K562 (cell line): Measurements from ENCODE around the gene SPAG9. TPM values are rescaled to one million over a fixed set of nuclear protein-coding genes. Genes with fewer than 3 reads are reported as not detected.

Experiments used
- ATAC-seq: fragments of 200-7000 bp; cut with Tn5 transposase; 3 replicates; pipeline ENCODE4 v1.9.1; 2020; ENCODE audit warnings: moderate library complexity
- BruUV-seq: library from RNA; stranded (reverse); fragments of 400-500 nt; replicated peaks from 2 replicates; lab custom pipeline; 2021; lab: Mats Ljungman, UMichigan
- CTCF ChIA-PET: fragments of 300-600 bp; formaldehyde crosslinking; extraction: SDS; loops from one replicate; lab custom pipeline; 2021; ENCODE audit warnings: low intra/inter-chr PET ratio; lab: Yijun Ruan, JAX
- POLR2A ChIA-PET: fragments of 300-600, 350-650 bp; sonication (Branson Sonifier 250); formaldehyde crosslinking; extraction: SDS; loops from one replicate; lab custom pipeline; 2021; ENCODE audit warnings: antibody characterized with exemption, inconsistent platforms; lab: Yijun Ruan, JAX
- DNase-seq, 4 experiments: peaks; one replicate each; pipeline versions ENCODE4 v3.0.0 to v3.0.0-alpha.2; 2011 to 2018; ENCODE audit warnings: low spot score in 3 of 4, mixed read lengths in 3 of 4; ENCODE audit errors: extremely low read depth in 1 of 4
- FAIRE-seq: peaks from 2 replicates; lab custom pipeline; 2011; peaks lifted over from hg19 to GRCh38; lab: Jason Lieb, UNC
- H2AFZ ChIP-seq: 2 replicates; pipeline ENCODE4 v1.6.0; 2011; ENCODE audit warnings: low read depth, low read length, control low read depth, inconsistent platforms
- H3K27ac ChIP-seq: fragments of 200-600 bp; 3 replicates; pipeline ENCODE4 v1.8.0; 2011; ENCODE audit warnings: low read depth, mild to moderate bottlenecking, control low read depth, inconsistent platforms, low read length, moderate library complexity, mixed read lengths; ENCODE audit errors: extremely low read depth
- H3K27me3 ChIP-seq, 2 experiments: fragments of 300-600 bp in 1 of 2; 2 replicates in 1 of 2; 3 replicates in 1 of 2; pipeline versions ENCODE4 v1.6.0 to v1.8.0; 2011; ENCODE audit warnings: inconsistent platforms in 2 of 2, low read length in 2 of 2, mild to moderate bottlenecking in 1 of 2, mixed read lengths in 1 of 2, moderate library complexity in 1 of 2; ENCODE audit not compliant: control insufficient read depth in 2 of 2, insufficient read depth in 2 of 2
- H3K36me3 ChIP-seq: fragments of 300-600 bp; 3 replicates; pipeline ENCODE4 v1.8.0; 2011; ENCODE audit warnings: mild to moderate bottlenecking, low read length, inconsistent platforms; ENCODE audit not compliant: control insufficient read depth, insufficient read depth
- H3K4me1 ChIP-seq, 2 experiments: fragments of 200-600 bp in 1 of 2; replicated peaks in 1 of 2; 2 replicates in 1 of 2; 3 replicates in 1 of 2; pipeline versions ENCODE4 v1.5.1 to v1.8.0; 2011; ENCODE audit warnings: inconsistent platforms in 2 of 2, low read length in 2 of 2, mild to moderate bottlenecking in 1 of 2, mixed read lengths in 1 of 2, moderate library complexity in 1 of 2; ENCODE audit not compliant: control insufficient read depth in 2 of 2, insufficient read depth in 2 of 2
- H3K4me2 ChIP-seq: 2 replicates; pipeline ENCODE4 v1.6.1; 2011; ENCODE audit warnings: low read length, control low read depth, inconsistent platforms, mixed read lengths; ENCODE audit not compliant: insufficient read depth
- H3K4me3 ChIP-seq: fragments of 200-600 bp; sonication (generic), shearing (Covaris generic); 2 replicates; pipeline ENCODE4 v1.5.1; 2016; ENCODE audit warnings: control low read depth, inconsistent platforms
- H3K79me2 ChIP-seq: fragments of 200-600 bp; 3 replicates; pipeline ENCODE4 v1.8.0; 2011; ENCODE audit warnings: low read length, inconsistent platforms; ENCODE audit not compliant: control insufficient read depth, insufficient read depth
- H3K9ac ChIP-seq, 2 experiments: 2 replicates each; pipeline versions ENCODE4 v1.6.0 to v1.6.1; 2011; ENCODE audit warnings: low read depth in 2 of 2, low read length in 2 of 2, control low read depth in 1 of 2, inconsistent platforms in 1 of 2, mild to moderate bottlenecking in 1 of 2, mixed read lengths in 1 of 2; ENCODE audit not compliant: insufficient read depth in 1 of 2
- H3K9me1 ChIP-seq: one replicate; pipeline ENCODE4 v1.6.0; 2011; ENCODE audit warnings: inconsistent platforms, mild to moderate bottlenecking, low read length, moderate library complexity; ENCODE audit not compliant: control insufficient read depth, insufficient read depth
- H3K9me3 ChIP-seq: replicated peaks from 2 replicates; pipeline ENCODE4 v1.5.1; 2011; ENCODE audit warnings: low read depth, low read length, inconsistent platforms; ENCODE audit not compliant: control insufficient read depth, insufficient read depth
- H4K20me1 ChIP-seq: replicated peaks from 2 replicates; pipeline ENCODE4 v1.6.1; 2011; ENCODE audit warnings: low read length, inconsistent platforms, mixed read lengths; ENCODE audit not compliant: control insufficient read depth, insufficient read depth
- ADNP ChIP-seq: fragments of 200-800 bp; sonication (Bioruptor generic); IDR thresholded peaks from 2 replicates; pipeline ENCODE4 v1.6.1; 2016; ENCODE audit warnings: missing genetic modification characterization, missing compliant biosample characterization
- ARID2 ChIP-seq: fragments of 450-650 bp; IDR thresholded peaks from 2 replicates; pipeline ENCODE4 v1.6.1; 2017; ENCODE audit warnings: antibody characterized with exemption, mild to moderate bottlenecking
- BMI1 ChIP-seq: fragments of 150-350 bp; IDR thresholded peaks from 2 replicates; pipeline ENCODE4 v1.6.1; 2014; ENCODE audit warnings: low read length
- E2F1 ChIP-seq: sonication (generic); formaldehyde crosslinking; IDR thresholded peaks from 2 replicates; pipeline ENCODE4 v1.8.1; 2023; ENCODE audit warnings: mild to moderate bottlenecking, missing genetic modification reagents, moderate library complexity
- FOXA3 ChIP-seq, 2 experiments: fragments of 450-650 bp in 1 of 2; sonication (generic) in 1 of 2; formaldehyde crosslinking; IDR thresholded peaks in 1 of 2; conservative IDR thresholded peaks in 1 of 2; 2 replicates each; pipeline versions ENCODE4 v1.4.0 to v1.8.0; 2020 to 2022; ENCODE audit warnings: mild to moderate bottlenecking in 2 of 2, missing genetic modification reagents in 1 of 2
- HLTF ChIP-seq: fragments of 450-650 bp; IDR thresholded peaks from 2 replicates; pipeline ENCODE4 v1.6.1; 2016
- KDM1A ChIP-seq, 2 experiments: fragments of 450-650 bp; IDR thresholded peaks; 2 replicates each; pipeline ENCODE4 v1.6.1; 2016; ENCODE audit warnings: mild to moderate bottlenecking in 2 of 2
- MTA2 ChIP-seq: fragments of 450-650 bp; IDR thresholded peaks from 2 replicates; pipeline ENCODE4 v1.6.1; 2016; ENCODE audit warnings: low read depth
- NKRF ChIP-seq: fragments of 450-650 bp; IDR thresholded peaks from 2 replicates; pipeline ENCODE4 v1.6.1; 2016; ENCODE audit warnings: borderline replicate concordance
- NR2C2 ChIP-seq, 2 experiments: fragments of 200-800 bp in 1 of 2; sonication (Bioruptor generic) in 1 of 2; sonication (generic) in 1 of 2; formaldehyde crosslinking in 1 of 2; IDR thresholded peaks; 2 replicates each; pipeline versions ENCODE4 v1.6.1 to v1.8.0; 2016 to 2022; ENCODE audit warnings: mild to moderate bottlenecking in 1 of 2, missing compliant biosample characterization in 1 of 2, missing genetic modification characterization in 1 of 2, missing genetic modification reagents in 1 of 2
- SAFB ChIP-seq: fragments of 200-400 bp; formaldehyde crosslinking; IDR thresholded peaks from 2 replicates; pipeline ENCODE4 v1.6.1; 2017; ENCODE audit warnings: low read depth, low read length, borderline replicate concordance
- ZNF124 ChIP-seq: sonication (generic); formaldehyde crosslinking; IDR thresholded peaks from 2 replicates; pipeline ENCODE4 v1.8.1; 2022; ENCODE audit warnings: missing genetic modification reagents
- ZNF512 ChIP-seq: IDR thresholded peaks from 2 replicates; pipeline ENCODE4 v1.6.1; 2016; ENCODE audit warnings: missing genetic modification characterization, missing compliant biosample characterization
- whole genome bisulfite sequencing: fragments of 100-300 bp; shearing (Covaris generic); methylation state at CpG from one replicate; pipeline ENCODE4 v1.1.6; 2016; ENCODE audit warnings: low coverage, mixed read lengths; ENCODE audit not compliant: insufficient coverage; ENCODE audit errors: missing lambda C conversion rate; 5-methylcytosine and 5-hydroxymethylcytosine counted together
- in situ Hi-C: fragments of 300-500 bp; cut with MboI; formaldehyde crosslinking; loops from 4 replicates; pipeline ENCODE4 v1.15.0; 2018; ENCODE audit warnings: inconsistent platforms, mixed read lengths
- intact Hi-C: fragments of 100-400 bp; cut with micrococcal nuclease; formaldehyde crosslinking; loops from 2 replicates; pipeline ENCODE4 v1.14.2; 2022
- polyA plus RNA-seq, 8 experiments: library from polyadenylated mRNA; depleted of rRNA in 4 of 8; stranded (reverse) in 5 of 8; unstranded in 3 of 8; fragments of >200 nt; fragmentation: Nextera tagmentation in 2 of 8; fragmentation: Illumina TruSeq in 1 of 8; extraction: Ambion mirVana in 2 of 8; extraction: Trizol in 1 of 8; gene quantifications; 2 replicates each; pipeline versions ENCODE4 v1.2.1 to v1.2.3, GENCODE V29; 2011 to 2014; ENCODE audit warnings: inconsistent platforms in 1 of 8, missing spikeins in 1 of 8
- total RNA-seq, 7 experiments: library from RNA; depleted of rRNA in 6 of 7; stranded (reverse); fragments of >200 nt in 6 of 7; fragmentation: Illumina TruSeq in 2 of 7; extraction: Trizol in 2 of 7; gene quantifications; 2 replicates each; pipeline versions ENCODE4 v1.2.1 to v1.2.3, GENCODE V29; 2011 to 2021; ENCODE audit warnings: low replicate concordance in 1 of 7

SPAG9 gene
- total and polyA plus RNA-seq, 9 of the 15 experiments (the other 6 are each of a cell fraction or from before 2014, with no cell fraction given), result 12.2 to 99.2 (median 58.2) TPM

- TF ChIP-seq NR2C2 (CRISPR knock-in tag; IDR thresholded peaks at IDR 0.05), result no peak
- peak; percentile 69 for TF ChIP-seq NR2C2 (tag; IDR thresholded peaks at IDR 0.05)
- TF ChIP-seq BMI1, result peak; percentile 98
- no peak for TF ChIP-seq FOXA3 (CRISPR knock-in tag; conservative IDR thresholded peaks at IDR 0.05 in 1 of 2, IDR thresholded peaks at IDR 0.05 in 1 of 2)
- TF ChIP-seq E2F1, result no peak
Observed at GRCh38 chr17:51128076-51128475, 7.4 kb upstream of the SPAG9 start (continued).

DNA sequence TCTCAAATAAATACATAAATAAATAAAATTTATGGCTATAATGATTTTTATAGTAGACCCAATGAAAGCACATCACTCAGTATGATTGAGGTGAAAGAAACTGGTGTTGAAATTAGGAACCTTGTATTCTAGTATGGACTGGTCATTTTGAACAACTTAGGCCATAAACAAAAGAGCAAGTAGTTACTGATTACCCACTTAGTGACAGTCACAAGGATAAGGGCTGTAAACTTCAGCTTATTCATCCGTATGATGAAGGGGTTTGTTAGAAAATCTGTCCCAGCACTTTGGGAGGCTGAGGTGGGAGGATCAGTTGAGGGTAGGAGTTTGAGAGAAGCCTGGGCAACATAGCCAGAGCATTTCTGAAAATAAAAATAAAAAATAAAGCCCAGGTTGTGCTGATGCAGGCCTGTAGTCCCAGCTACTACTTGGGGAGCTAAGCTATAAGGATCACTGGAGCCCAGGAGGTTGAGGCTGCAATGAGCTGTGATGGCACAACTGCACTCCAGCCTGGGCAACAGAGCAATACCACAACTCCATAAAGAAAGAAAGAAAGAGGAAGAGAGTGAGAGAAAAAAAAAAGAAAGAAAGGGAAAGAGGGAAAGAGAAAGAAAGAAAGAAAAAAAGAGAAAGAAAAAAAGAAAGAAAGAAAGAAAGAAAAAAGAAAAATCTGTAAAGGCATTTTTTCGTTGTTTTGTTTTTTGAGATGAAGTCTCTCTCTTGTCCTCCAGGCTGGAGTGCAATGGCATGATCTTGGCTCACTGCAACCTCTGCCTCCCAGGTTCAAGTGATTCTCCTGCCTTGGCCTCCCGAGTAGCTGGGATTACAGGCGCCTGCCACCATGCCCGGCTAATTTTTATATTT, 4.2 kb upstream of the SPAG9 start:
- Histone ChIP-seq H3K4me2 (no peak overlapping the region), H3K27me3 (no peaks in the 10 kb centered on the region), H3K4me1 (peaks cover 8 to 21% of the 10 kb centered on the region in 2 experiments), H3K36me3 (no peaks in the 10 kb centered on the region), H3K9ac (no peak overlapping the region), H3K4me3 (no peak overlapping the region), H2AFZ (0 out of 2 replicates have a peak overlapping the region, but pooled peaks have one; percentile 5), H4K20me1 (peaks cover 2% of the 10 kb centered on the region; the same call in 1 of the 2 replicates), H3K9me3 (no peaks in the 10 kb centered on the region), H3K9me1 (no peaks in the 10 kb centered on the region), H3K79me2 (peaks cover 10% of the 10 kb centered on the region), H3K27ac (no peak overlapping the region)
- BruUV-seq, result no TSS peak
- intact Hi-C loops, result no loop called here
- WGBS, result 56% methylated on average over 5 of the region's 5 CpGs
- ATAC-seq (no peak), FAIRE-seq (no peak), DNase-seq (no peak)
- in situ Hi-C loops, result no loop called here
- ChIA-PET CTCF (no interaction called here), POLR2A (interaction anchor here (0.7 to 1.2 kb wide), 3 partner anchors 16 to 210 kb away, joined by 3 read pairs; partner anchors contain the start of gene NME1)
- 0 out of 2 replicates have a peak, but pooled peaks have one; percentile 52 for TF ChIP-seq HLTF
- TF ChIP-seq ZNF512 (tag), result peak; percentile 94
- TF ChIP-seq ZNF124 (CRISPR knock-in tag), result no peak
- 0 out of 2 replicates have a peak, but pooled peaks have one; percentile 18 for TF ChIP-seq NKRF
- TF ChIP-seq SAFB, result no peak
- TF ChIP-seq ADNP (tag), result peak; percentile 26; the same call in 1 of the 2 replicates
- peak; percentile 25; the same call in 1 of the 2 replicates for TF ChIP-seq MTA2
- TF ChIP-seq ARID2, result peak; percentile 30; the same call in 1 of the 2 replicates
- 0 out of 4 replicates have a peak, but pooled peaks of 1 of the 2 experiments have one; percentile 26 for TF ChIP-seq KDM1A (IDR thresholded peaks at IDR 0.05)
